ENCODE measurements around the gene PRSS12. TPM values are rescaled to one million over a fixed set of nuclear protein-coding genes. Genes with fewer than 3 reads are reported as not detected.

Gene PRSS12
- total RNA-seq, 1 donor from 2014 or later = not detected

- intact Hi-C loops (cut with micrococcal nuclease) = no loop called here
These were observed 7.3 kb upstream of the PRSS12 start for GRCh38 chr4:118360106-118360505.

DNA sequence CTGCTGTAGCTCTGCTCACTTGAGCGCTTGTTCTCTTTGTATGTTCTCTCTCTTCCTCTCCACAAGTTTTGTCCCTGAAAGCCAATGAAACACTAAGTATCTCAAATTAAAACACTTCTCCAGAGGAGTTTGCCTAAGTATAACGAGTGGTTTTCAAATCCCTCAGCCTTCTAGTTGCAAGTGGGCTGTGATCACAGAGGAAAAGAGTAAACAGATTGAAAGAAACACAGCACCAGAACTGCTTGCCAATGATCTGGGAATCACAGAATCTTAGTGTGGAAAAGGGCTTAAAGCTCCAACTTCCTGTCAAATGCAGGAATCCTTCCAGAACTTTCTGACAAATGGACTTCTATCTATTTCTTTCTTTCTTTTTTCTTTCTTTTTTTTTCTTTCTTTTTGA is 4.8 kb upstream of the PRSS12 start:
- intact Hi-C loops (cut with micrococcal nuclease) = no loop called here

DNA sequence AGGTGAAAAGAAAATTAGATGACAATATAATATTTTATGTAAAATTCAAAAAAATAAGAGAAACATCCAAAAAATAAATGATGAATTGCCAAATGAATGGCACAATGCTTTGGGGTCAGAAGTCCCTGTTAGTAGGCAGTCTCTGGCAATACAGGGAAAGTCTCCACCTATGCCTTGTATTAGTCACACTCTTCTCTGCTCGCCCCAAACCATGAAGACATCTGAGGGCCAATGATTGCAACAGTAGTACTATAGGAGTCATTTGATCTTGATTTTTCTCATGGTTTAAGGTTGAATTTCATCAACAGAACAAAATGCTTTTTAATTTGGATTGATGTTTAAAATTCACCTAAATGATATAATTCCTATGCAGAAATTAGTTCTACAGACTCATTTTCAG is 3.9 kb upstream of the PRSS12 start:
- intact Hi-C loops (cut with micrococcal nuclease) = no loop called here

DNA sequence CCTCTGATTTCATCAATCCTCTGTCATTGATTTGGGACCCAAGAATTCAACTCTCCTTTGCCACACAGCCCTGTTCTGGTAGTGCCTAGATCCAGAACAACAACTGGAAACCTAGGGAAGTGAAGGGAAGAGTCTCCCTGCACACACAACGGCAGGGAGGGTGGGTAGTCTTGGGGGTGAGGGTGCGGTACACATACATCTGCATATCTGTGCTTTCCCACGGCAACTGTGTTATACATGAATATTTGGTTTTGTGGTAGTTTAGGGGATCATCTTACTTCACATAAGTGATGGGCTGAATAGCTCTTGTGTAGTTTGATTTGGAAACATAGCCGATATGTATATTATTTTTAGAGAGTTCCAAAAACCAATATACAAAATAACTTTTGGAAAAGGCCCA is 3.3 kb upstream of the PRSS12 start:
- intact Hi-C loops (cut with micrococcal nuclease) = no loop called here

DNA sequence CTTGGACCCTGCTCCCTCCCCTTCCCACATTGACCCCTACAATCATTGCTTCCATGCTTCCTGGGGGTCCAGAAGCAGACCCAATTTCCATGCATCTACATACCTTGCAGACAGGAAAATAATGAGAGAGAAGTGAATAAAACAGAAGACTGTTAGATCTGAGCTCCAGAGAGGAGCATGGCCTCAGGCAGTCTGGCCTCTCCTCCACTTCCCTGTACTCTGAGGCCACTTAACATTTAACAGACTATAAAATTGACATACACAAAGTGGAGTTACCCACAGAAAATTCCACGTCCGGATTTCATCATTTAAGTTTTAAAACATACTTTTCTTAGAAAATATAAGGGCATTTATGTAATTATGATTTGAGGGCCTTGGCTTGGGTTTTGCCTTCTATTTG is 2.1 kb upstream of the PRSS12 start:
- intact Hi-C loops (cut with micrococcal nuclease) = no loop called here

DNA sequence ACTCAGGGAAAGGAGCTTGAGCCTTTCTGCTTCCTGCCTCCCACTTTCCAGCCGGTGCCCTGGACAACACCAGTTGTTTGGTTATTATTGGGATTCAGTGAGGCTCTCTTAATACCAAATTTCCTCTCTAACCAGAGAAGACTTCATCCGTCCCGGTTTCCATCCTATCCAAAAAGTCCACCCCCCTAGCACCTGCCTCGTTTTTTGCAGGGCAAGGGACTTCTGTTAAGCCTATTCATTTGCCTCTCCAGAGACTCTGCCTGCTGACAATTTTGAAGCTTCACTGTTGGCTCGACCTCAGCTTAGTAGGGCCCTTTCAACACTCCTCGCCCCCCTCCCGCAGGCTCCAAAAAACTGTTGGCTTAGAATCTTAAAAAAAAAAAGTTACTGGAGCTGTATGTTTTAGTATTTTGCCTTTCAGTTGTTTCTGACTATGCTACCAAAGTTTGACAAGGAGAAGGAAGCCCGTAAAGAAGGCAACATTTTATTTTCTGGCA is 779 bp upstream of the PRSS12 start:
- intact Hi-C loops (cut with micrococcal nuclease) = loop anchor here (1.0 kb wide), 1 partner anchor 72 kb away; no protein-coding TSS in a partner anchor

DNA sequence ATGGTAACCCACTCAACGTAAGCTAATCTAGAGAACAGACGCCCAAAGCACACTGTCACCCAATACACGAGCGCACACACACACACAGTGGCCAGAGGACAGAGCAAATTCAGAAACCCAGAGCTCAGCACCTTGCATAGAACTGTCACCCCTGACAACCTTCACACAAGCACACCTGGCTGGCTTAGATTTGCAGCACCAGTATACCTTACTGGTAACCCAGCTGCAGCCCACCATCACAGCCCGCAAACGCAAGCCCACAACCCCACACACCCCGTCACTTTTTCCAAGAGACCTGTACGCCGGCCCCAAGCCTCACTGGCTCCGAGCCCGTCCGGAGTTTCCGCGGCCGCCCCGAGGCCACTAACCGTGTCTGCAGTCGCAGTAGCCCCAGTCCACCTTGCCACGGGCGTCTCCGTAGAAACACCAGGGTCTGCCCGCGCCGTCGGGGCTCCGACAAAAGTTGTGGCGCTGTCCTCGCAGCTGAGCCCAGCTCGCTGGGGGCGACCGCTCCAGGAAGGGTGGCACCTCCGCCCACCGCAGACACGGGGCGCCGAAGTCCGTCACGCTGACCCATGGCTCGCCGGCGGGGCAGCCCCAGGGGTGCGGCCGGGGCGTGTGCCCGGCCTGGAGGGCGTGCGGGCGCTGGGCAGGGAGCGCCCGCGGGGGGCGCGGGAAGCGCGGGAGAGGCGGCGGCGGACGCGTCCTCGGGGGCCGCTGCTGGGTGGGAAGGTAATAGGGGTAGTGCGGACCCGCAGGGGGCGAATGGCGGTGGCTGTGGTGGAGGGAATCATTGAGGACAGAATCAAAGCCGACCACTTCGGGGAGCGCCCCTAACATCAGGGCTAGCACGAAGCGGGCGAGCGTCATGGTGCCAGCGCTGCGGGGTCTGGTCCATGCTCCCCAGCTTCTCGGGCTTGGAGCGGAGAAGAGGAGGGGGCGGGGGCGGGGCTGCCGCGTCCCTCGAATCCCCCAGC is 664 bp downstream of the PRSS12 start:
- intact Hi-C loops (cut with micrococcal nuclease) = no loop called here

- intact Hi-C loops (cut with micrococcal nuclease) = no loop called here
These were observed 1.8 kb downstream of the PRSS12 start for GRCh38 chr4:118350961-118351360.

- intact Hi-C loops (cut with micrococcal nuclease) = no loop called here
These were observed 3.9 kb downstream of the PRSS12 start for GRCh38 chr4:118348886-118349285.

- intact Hi-C loops (cut with micrococcal nuclease) = no loop called here
These were observed 6.3 kb downstream of the PRSS12 start for GRCh38 chr4:118346495-118346894.

DNA sequence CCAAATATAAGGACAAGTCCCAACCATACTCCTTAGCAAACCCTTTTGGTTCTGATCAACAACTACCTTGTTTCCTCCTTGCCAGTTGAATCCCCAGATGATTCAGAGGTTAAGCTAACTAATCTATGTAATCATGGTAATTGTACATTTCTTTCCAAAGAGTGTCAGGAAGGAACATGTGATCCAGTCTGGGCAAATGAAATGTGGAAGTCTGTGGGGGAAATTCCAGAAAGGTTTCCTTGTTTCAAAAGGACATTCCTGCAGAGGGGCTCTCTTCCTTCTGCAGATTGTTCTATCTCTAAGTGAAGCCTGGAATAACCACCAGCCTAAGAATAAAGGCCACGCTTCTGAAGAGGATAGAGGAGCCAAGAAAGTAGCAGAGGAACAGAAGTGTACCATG is 7.0 kb downstream of the PRSS12 start:
- intact Hi-C loops (cut with micrococcal nuclease) = no loop called here

- intact Hi-C loops (cut with micrococcal nuclease) = no loop called here
These were observed 8.0 kb downstream of the PRSS12 start for GRCh38 chr4:118344801-118345200.

DNA sequence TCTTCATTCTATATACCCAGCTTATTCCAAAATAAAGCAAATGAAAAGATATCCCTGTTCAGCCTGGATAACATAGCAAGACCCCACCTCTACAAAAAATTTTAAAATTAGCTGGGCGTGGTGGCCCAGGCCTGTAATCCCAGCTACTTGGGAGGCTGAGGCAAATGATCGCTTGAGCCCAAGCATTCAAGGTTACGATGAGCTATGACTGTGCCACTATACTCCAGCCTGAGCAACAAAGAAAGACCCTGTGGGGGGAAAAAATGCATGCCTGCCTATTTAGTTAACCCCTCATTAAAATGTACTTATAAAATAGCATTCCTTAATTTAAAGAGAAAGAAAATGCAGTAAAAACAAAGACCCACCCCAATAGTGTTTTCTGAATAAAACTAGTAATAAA is 9.3 kb downstream of the PRSS12 start:
- intact Hi-C loops (cut with micrococcal nuclease) = no loop called here

DNA sequence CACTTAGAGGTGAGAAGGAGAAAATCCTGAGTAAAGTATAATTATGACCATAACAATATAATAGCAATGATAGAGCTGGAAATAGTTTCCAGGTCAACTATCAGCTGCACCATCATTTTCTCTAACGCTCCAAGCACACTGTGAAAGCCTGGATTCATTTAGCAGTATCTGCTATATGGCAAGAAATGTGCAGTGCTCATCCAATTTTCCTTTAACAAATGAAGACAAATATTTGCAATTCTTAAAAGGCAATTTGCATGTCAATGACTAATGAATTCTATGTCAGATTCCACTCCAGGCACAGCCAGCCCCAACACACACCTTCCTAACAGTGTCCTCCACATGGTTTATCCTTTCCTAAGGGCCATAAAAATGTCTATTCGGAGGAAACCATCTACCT is 12.7 kb downstream of the PRSS12 start:
- intact Hi-C loops (cut with micrococcal nuclease) = no loop called here

GRCh38 chr4:118338981-118339765 is 13.6 kb downstream of the PRSS12 start:
- intact Hi-C loops (cut with micrococcal nuclease) = no loop called here

DNA sequence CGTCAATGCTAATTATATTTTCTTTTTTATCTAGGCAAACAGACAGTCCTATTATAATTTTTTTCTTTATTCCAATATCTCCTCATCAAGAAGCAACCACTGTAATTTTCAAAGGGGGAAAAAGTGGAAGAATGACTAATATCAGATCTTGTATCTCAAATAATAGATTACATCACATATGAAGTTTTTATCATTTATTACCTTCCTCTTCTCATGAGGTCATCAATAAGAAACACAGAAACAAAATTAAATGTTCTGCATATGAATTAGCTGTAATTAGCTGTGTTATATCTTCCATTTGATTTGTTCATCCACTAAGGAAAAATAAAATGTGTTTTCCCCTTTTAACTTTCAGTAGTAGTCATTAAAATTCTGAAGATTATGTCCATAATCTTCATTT is 14.3 kb downstream of the PRSS12 start:
- intact Hi-C loops (cut with micrococcal nuclease) = no loop called here

DNA sequence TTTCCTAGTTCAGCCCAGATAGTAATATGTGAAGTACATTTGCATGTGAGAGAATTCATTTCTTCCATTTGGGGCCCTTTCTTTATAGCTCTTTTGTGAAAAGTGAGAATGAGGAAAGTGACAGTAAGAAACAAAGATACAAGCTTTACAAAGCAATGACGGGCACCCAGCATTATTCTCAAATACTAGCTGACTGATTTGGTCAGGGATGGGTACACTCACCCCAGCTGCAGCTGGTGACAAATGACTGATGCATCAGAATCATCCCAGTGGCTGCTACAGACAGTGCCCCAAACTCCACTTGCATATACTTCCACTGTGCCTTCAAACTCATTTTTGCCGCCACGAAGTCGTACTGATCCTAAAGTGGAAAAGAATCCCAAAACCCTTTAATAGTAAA is 14.8 kb downstream of the PRSS12 start:
- intact Hi-C loops (cut with micrococcal nuclease) = no loop called here

DNA sequence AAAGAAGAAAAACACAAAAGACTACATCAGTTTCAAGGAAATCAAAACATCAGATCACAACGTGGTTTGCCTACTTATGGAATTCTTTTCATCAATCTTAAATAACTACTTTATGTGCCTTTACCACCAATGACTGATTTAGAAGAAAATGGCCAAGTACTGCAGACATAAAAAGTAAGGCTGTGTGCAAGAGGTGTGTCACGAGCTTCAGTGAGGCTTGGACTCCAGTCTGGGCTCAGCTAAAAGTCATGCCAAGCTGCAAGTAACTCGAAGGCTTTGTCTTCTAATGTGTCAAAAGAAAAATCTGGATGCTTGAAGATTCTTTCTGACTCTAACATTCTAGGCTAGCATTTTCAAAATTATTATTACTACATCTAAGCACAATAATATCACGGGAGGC is 17.0 kb downstream of the PRSS12 start:
- intact Hi-C loops (cut with micrococcal nuclease) = no loop called here

DNA sequence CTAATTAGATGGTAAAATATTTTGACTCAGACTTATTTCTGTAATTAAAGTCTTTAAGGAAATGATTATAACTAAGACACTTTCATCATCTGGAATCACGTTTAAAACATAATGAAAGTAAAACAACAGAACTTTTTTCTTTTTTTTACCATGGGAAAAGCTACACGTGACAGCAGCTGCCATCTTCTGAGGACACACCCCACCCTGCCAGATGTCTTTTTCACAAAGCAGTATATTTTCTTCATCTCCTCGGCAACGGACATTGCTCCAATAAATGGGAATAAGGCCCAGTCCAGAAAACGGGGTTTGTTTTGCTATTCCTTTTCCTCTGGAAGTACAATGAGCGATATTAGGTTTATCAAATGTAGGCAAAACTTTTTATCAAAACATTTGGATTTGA is 17.5 kb downstream of the PRSS12 start:
- intact Hi-C loops (cut with micrococcal nuclease) = no loop called here

GRCh38 chr4:118331352-118331751 is 21.5 kb downstream of the PRSS12 start:
- intact Hi-C loops (cut with micrococcal nuclease) = no loop called here

GRCh38 chr4:118329849-118330248 is 23.0 kb downstream of the PRSS12 start:
- intact Hi-C loops (cut with micrococcal nuclease) = no loop called here

DNA sequence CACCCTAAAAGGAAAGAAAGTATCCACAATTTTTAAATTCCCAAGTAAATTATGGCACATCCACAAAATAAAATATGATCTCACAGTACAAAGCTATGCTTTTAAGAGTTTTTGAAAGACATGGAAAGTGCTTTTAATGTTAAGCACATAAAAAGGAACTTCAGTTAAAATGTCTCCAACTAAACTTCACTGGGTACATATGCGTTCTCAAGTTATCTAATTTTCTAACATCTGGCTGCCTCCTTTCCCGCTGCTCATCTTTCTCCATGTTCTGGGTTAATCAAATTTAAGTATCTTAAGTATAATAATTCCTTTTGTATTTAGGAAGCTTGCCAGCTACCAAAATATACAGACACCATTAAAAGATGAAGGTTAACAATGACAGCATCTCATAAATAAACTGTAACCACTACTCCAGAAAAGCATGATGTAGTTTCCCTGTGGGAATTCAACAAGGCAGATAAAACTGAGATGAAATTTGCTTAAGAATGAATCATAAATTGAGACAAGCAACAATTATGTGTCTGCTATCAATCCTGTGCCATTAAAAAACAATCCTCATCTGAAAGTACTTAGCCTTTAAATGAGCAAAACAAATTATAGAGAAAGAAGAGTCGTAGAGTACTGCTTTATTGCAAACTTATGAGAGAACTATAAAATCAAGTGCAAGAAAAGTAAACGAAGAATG is 25.1 kb downstream of the PRSS12 start:
- intact Hi-C loops (cut with micrococcal nuclease) = no loop called here

Measured in T-helper 1 cell treated with Interleukin-12 subunit alpha and Interleukin-12 subunit beta and Interleukin-4 antibody, amounts not matched to agents 30 ng/mL and 1 ng/mL, for 36 hours (primary cell).